GM12865 (cell line): ENCODE data around the gene ECD.
"Not testable (repeated sequence)": the region's sequence is repeated elsewhere in the genome, so short reads cannot be mapped to it uniquely, and the experiment has no call there.

Experiments
- DNase-seq: peaks from one replicate; pipeline ENCODE4 v3.0.0; 2010; ENCODE audit warnings: low read depth
- H3K4me3 ChIP-seq: 2 replicates; pipeline ENCODE4 v1.5.1; 2011; ENCODE audit warnings: mild to moderate bottlenecking, low read depth, low read length, control low read depth
- TF ChIP-seq, protein P1 (sequence below): IDR thresholded peaks from 2 replicates; pipeline ENCODE4 v1.5.1; 2011; ENCODE audit warnings: low read length, control low read depth, low read depth, inconsistent platforms; ENCODE audit not compliant: insufficient read depth; ENCODE audit errors: missing control alignments

The ECD gene

GRCh38 chr10:73161662-73162061 is 6.1 kb downstream of the ECD start:
- DNase-seq, result no peak
- TF ChIP-seq, protein P1, sequence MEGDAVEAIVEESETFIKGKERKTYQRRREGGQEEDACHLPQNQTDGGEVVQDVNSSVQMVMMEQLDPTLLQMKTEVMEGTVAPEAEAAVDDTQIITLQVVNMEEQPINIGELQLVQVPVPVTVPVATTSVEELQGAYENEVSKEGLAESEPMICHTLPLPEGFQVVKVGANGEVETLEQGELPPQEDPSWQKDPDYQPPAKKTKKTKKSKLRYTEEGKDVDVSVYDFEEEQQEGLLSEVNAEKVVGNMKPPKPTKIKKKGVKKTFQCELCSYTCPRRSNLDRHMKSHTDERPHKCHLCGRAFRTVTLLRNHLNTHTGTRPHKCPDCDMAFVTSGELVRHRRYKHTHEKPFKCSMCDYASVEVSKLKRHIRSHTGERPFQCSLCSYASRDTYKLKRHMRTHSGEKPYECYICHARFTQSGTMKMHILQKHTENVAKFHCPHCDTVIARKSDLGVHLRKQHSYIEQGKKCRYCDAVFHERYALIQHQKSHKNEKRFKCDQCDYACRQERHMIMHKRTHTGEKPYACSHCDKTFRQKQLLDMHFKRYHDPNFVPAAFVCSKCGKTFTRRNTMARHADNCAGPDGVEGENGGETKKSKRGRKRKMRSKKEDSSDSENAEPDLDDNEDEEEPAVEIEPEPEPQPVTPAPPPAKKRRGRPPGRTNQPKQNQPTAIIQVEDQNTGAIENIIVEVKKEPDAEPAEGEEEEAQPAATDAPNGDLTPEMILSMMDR, result no peak
- H3K4me3 ChIP-seq, result no peak overlapping the region

- no peak for DNase-seq
- TF ChIP-seq, protein P1, result no peak
- no peak overlapping the region for H3K4me3 ChIP-seq
Observed at GRCh38 chr10:73161079-73161478, 6.7 kb downstream of the ECD start.

DNA sequence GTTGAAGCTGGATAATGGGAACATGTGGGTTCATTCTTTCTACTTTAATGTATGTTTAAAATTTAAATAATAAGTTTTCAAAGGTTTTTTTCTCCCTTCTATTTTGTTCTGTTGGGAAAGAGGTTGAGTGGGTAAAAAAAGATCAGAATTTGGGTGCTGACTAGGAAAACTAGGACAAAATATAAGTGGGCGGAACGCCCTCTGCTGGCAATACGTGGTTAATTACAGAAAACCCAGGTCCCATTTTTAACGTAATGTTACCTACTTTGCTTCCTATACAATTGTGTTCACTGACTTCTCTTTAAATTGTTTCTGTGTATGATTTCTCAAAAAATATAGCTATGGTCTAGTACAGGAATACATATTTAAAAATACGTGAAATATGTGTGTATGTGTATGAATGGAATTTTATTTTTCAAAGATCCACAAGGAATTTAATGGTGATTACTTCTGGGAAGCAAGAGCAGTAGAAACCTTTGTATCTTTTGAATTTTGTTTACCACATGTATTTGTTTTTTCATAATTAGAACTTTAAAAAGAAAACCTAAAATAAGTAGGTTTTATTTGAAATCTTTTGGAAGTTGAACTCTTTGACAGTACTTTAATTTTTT is 8.7 kb downstream of the ECD start:
- peak; percentile 64 for DNase-seq
- no peak overlapping the region for H3K4me3 ChIP-seq
- TF ChIP-seq, protein P1, result peak; percentile 69

GRCh38 chr10:73156054-73156453 is 11.8 kb downstream of the ECD start:
- TF ChIP-seq, protein P1, result no peak
- peak; percentile 23 for DNase-seq
- H3K4me3 ChIP-seq, result peak overlapping the region; percentile 29; the same call in 1 of the 2 replicates

- H3K4me3 ChIP-seq, result no peak overlapping the region
- no peak for DNase-seq
- TF ChIP-seq, protein P1, result no peak
Observed at GRCh38 chr10:73152009-73152408, 15.8 kb downstream of the ECD start.

DNA sequence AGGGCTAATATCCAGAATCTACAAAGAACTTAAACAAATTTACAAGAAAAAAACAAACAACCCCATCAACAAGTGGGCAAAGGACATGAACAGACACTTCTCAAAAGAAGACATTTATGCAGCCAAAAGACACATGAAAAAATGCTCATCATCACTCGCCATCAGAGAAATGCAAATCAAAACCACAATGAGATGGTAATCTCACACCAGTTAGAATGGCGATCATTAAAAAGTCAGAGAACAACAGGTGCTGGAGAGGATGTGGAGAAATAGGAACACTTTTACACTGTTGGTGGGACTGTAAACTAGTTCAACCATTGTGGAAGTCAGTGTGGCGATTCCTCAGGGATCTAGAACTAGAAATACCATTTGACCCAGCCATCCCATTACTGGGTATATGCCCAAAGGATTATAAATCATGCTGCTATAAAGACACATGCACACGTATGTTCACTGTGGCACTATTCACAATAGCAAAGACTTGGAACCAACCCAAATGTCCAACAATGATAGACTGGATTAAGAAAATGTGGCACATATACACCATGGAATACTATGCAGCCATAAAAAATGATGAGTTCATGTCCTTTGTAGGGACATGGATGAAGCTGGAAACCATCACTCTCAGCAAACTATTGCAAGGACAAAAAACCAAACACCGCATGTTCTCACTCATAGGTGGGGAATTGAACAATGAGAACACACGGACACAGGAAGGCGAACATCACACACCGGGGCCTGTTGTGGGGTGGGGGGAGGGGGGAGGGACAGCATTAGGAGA is 17.0 kb downstream of the ECD start:
- not testable (repeated sequence) for H3K4me3 ChIP-seq, DNase-seq

GRCh38 chr10:73141603-73142002 is 26.2 kb downstream of the ECD start:
- DNase-seq, result no peak

More at GRCh38 chr10:73141603-73142002, 26.2 kb downstream of the ECD start:
- TF ChIP-seq, protein P1, result no peak
- H3K4me3 ChIP-seq, result no peak overlapping the region
